ENCODE data around the gene RHBDD1.

Gene RHBDD1

DNA sequence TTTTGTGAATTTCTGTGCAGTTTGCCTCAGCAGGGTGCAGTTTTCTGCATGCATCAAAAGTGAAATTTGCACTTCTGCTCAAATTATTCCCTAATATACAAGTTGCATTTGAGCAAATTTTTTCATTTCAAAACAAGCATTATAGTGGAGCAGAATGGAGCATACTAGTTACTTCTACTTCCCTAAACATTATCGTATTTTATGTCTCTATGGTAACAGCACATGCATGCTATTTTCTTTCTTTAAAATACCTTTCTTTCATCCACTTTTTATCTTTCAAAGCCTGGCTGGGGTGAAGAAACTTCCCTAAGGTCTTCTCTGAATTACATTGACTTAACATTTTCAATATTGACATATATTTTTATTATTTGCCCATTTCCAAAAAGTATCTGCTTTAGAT lies 11.2 kb downstream of the RHBDD1 start:
- no peak for DNase-seq

DNA sequence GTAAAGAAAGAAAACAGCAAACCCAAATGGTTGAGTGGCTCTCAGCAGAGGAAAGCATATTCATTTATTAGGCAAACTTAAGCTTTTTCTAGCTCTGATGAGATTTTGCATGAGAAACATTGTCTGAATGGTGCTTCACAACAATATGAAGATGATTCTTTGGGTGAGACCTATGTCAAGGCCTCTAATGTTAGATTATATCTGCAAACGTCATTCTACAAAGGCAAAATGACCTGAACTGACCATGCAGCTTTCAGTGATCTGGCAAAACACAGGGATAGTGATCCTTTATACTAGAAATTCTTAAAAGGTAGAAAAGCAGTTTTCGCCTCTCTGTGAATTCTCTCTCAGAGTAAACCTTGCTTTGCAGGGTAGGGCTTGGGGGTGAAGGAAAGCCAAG lies 11.7 kb downstream of the RHBDD1 start:
- DNase-seq: no peak

DNA sequence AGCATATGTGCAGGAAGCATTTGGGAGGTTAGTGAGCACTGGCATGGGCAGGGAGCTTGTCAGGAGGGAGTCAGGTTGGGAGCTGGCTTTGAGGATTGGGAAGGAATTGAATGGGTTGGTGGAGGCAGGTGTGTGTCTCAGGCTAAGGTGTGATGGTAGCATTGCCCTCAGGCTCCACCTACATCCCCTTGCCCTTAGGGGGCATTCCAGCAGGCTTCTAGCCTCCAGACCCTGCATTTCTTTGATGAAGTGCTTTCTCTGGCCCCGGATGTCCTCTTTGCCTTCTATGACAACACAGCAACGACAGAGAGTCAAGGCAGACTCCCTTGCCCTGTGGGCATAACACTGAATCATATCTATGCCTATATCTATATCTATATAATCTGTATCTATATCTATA lies 13.5 kb downstream of the RHBDD1 start:
- DNase-seq: no peak

DNA sequence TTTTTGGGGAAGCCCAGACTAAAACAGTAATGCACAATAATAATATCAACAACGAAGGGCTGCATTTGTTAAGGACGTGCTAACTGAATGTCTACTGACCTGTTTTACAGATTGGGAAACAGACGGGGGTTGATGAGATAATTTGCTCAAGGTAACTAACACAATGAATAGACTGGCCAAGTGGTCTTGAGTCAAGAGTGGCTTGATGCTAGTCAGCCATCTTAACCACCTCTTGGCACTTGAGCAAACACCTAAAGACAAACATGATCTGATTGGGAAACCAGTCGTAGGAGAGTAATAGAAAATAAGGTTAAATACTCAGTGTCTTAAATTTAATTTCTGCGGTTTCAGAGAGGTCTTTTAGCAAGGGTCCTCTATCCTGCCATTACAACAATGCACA lies 14.2 kb downstream of the RHBDD1 start:
- DNase-seq: no peak

DNA sequence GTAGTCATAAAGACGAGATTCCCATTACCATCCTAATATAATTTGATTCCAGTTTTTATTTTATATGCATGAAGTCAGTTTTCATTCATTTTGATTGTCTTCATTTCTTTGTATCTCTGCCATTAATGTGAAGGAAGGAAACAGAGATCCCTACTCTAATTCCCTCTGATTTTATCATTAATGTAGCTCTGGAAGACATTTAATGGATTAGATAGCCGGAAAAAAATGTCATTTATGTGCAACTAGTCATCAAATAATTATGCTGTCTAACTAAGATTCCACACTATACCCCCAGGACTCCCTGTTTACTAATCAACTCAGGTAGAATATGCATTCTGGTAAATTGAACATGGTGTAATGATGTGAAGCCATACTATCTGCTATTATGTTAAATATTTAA lies 19.9 kb downstream of the RHBDD1 start:
- DNase-seq: no peak

DNA sequence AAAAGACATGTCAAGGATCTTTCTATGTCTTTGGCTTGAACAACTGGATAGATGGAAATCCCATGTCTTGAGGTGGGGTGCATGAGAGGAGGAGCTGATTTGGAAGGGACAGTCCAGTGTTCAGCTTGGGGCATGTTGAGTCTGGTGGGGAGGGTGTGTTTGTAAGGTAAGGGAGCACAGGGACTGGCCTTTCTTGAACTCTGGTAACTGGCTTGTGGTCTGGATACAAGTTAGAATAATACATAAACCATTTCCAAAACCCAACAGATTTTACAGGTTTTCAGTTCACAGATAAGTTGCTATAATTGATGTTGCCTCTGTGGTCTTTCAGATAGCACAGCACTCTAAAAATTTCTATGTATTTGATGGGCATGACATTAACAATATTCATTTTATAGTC lies 24.2 kb downstream of the RHBDD1 start:
- DNase-seq: no peak

DNA sequence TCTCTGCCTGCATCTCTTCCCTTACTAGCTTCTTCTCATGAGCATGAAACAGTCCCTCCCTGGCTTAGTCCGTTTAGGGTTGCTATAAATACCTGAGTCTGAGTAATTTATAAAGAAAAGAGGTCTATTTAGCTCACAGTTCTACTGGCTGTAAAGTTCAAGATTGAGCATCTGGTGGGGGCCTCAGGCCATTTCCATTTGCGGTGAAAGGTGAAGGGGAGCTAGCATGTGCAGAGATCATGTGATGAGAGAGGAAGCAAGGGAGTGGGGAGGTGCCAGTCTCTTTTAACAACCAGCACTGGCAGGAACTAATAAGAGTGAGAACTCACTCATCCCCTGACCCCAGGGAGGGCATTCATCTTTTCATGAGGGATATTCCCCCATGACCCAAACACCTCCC lies 26.8 kb downstream of the RHBDD1 start:
- no peak for DNase-seq

DNA sequence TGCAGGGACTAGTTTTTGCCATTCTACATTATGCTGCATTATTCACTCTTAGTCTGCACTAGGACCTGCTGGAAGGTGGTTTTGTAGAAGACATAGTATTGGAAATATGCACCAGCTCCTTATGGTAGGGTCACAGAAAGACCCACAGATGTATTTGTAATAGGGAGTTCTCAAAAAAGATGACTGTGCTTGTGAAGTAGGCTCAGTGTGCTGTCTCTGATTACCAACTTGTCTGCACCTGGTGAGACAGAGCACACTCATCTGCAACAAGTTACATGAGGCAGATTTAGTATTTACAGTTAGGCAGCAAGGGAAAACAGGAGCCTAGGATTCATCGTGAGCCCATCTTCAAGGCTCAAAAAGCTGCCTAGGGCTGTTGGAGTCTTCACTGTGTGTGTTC lies 29.4 kb downstream of the RHBDD1 start:
- DNase-seq: no peak

DNA sequence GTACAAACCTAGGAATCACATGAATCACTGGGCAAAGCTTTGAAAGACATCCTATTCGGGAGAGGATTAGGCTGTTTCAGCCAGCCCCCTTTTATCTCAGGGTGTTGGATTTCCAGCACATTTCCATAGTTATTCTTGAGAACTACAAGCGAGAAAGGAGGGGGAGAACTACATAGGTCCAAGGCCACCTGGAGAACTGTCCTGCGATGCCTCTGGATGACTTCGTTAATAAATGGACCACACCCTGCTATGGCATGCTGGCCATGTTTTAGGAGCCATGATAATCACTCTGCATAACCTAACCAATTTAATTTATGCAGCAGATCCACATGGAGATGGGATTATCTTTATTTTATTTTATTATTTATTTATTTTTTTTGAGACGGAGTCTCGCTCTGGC lies 29.9 kb downstream of the RHBDD1 start:
- no peak for DNase-seq

DNA sequence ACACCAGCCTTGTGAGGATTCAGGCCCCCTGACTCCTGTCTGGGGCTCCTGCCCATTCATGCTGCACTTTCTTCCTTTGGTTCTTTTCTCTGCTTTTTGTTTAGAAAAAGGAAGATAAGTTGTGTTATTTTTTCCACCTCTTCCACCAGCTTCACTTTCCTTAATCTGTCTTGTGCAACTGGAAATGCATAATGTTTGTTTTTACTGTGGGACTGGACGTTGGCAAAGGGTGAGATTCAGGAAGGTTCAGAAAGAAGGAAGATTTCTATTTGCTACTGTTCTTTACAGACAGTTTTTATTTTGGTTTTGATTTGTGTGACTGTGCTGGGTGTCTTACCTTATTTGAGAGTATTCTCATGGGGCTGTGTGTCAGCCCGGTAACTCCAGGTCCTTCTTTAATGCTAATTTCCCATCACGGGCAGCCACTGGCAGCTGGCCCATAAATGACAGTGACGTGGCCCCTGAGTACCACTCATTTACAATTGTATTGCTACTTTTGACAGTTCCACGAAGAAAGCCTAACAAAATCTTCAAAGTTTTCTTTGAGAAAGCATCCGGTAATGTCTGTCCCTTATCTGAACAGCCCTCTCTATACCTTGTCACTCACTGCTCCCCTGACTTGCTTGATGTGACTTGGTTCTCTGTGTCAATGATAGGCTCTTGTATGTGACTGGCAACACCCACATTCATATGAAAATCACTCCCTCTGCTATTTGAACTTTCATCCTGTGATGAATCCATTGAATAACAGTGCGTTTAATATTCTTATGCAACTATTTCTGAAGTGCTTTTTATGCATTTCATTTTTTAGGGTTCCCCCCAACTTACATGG lies 32.7 kb downstream of the RHBDD1 start:
- DNase-seq: no peak

DNA sequence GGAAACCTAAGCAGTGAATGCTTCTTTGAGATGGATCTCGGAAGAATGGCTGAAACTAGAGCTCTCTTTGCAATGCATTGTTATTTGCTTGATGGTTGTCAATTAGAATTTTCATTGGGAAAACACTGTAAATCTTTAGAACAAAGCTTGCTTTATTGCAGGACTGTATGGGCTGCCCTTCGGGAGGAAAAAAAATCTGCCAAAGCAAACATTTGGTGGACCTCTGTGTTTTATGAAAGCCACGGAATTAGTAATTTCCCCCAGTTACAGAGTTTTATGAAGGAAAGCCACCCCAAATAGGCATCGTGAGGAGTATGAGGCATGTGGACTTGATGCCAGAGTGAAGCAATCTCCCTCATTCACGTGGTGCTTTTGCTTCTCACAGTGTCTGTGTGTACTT lies 33.5 kb downstream of the RHBDD1 start:
- no peak for DNase-seq

DNA sequence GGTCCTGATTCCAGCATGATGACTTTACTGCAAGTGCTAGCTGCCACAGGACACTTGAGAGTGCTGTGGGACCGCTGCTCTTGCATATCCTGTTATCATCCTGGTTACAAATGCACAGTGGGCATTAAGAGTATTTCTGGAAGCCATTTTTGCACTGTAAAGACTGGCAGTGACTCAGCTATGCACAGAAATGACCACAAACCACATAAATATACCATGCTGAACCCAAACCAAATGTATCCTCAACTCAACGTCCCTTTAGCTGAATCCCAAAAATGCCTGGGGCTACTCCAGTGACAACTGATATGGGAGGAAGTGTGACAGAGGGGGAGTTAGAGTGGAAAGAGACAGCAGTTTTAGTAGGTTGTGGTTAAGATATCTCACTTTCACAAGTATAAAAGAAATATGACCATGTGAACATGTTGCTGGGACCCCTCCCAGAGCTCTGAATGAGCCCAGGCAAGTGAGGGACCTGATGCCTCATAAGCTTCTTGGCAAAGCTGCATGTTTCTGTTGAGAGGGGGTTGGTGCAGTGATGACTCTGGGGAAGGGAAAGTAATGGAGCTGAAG lies 37.3 kb downstream of the RHBDD1 start:
- no peak for DNase-seq

DNA sequence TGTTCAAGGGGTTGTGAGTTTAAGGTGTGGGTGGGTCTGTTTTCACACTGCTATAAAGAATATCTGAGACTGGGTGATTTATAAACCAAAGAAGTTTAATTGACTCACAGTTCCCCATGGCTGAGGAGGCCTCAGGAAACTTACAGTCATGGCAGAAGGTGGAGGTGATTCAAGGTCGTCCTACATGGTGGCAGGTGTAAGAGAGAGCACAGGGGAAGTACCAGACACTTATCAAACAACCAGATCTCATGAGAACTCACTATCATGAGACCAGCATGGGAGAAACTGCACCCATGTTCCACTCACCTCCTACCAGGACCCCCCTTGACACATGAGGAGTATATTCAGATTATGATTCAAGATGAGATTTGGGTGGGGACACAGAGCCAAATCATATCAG lies 38.0 kb downstream of the RHBDD1 start:
- DNase-seq: no peak

DNA sequence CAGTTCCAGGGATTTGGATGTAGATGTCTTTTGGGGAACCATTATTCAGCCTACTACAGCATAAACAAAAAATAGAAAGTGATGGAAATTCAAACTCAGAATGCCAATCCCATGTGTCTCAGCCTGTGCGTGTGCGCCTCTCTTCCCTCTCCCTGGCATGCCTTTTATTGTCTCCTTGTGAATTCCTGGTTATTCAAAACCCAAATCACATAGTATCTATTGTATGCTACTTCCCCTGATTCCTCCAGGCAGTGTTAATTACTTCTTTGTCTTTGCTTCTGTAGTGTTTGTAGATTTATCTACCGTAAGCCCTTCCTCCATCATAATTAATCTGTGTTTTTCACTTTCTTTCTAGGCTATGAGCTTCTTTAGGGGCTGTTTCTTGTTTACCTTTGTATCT lies 38.9 kb downstream of the RHBDD1 start:
- DNase-seq: no peak

DNA sequence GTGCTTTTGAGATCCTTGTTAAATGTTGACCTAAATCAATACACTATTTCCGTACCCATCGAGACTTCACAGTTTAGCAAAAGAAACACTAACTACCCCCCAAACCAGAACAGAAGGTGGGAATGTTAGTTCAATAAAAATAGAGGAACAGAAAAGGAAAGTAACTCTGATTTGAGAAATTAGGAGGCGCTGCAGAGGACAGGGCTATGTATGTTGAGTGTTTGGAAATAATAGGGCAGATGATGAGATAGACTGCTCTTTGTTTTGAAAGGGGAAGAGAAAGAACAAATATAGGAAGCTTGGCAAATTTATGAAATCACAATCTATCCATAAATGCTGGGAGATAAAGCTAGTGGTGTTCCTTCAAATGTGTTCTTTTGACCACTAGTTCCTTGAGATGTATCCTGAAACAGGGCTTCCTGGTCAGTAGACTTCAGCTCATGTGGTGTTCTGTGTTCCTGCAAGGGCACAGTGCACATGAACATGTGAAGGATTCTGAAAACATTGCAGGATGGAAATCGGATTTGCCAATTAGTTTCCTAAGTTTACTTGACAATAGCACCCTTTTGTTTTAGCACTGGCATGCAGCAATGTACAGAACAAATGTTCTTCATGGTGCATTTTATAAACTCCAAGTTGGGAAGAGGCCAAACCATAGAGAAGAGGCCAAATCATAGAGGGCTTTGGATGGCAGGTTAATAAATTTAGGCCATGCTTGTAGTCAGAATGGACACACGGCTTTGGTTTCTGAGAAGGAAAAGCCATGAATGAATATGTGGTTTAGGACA lies 39.8 kb downstream of the RHBDD1 start:
- peak; percentile 32 for DNase-seq

DNA sequence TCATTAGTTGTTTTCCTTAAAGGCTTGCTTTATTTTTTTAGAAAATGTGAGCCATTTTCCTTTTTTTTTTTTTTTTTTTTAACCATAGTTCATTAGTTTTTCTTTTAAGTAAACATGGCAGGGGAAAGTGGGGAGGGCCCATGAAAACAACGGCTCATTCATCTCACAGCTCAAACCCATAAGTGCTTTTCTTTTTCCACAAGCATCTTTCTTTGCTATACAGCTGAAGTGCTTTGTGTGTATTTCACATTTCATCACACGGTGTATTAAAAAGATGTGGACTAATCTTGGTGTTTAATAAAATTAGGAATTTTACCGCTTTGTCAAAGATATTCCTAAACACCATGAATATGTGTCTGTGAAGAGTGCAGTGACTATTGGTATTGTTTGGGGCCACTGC lies 41.6 kb downstream of the RHBDD1 start:
- DNase-seq: no peak

DNA sequence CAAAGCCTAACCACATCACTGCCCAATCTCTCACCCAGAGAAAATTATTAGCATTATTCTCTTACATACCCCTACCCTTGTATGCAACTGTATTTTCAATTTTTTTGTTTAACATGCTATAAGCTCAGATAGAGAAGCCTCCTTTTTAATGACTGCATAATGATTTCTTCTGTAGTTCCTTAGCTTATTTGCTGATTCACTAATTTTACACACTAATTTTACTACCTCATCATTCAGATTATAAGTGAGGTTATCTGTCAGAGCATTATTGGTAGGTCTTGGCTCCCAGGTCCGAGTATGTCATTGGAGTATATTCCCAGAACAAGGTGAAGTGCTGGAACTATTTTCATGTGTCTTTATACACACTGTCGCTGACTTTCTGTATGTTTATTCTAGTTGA lies 45.4 kb downstream of the RHBDD1 start:
- DNase-seq: no peak

DNA sequence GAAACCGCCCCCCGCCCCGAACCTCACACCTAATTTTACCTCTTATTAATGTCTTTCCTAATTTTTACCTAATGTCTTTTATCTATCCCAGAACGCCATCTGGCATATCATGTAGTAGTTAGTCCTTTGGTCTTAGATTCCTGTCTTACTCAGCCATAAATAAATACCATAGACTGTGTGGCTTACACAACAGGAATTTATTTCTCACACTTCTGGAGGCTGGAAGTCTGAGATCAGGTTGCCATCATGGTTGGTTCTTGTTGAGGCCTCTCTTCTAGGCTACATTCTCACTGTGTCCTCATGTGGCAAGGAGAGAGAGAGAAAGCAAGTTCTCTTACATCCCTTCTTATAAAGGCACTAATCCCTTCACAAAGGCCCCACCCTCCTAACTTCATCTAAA lies 46.8 kb downstream of the RHBDD1 start:
- DNase-seq: no peak

DNA sequence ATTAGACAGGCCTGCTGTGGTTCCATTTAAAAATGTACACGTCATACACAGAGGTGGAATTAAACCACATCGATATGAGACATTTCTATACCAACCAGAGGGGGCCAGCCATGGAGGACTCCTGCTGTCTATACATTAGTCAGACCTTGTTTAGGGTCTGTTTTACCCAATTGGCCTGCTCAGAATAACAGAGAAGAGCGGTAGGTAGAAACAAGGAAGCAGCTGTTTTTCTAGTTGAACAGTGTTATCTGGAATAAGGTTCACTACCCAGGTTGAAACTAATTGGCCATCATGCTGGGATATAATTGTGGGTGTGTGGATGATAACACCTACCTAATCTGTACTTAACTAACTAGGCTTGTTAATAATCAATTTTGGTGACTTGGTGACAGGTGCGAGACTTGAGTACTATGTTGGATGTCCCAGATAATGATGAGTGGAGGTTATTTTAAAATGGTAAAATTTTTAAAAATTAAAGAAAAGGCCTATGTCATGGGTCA lies 47.5 kb downstream of the RHBDD1 start:
- no peak for DNase-seq

DNA sequence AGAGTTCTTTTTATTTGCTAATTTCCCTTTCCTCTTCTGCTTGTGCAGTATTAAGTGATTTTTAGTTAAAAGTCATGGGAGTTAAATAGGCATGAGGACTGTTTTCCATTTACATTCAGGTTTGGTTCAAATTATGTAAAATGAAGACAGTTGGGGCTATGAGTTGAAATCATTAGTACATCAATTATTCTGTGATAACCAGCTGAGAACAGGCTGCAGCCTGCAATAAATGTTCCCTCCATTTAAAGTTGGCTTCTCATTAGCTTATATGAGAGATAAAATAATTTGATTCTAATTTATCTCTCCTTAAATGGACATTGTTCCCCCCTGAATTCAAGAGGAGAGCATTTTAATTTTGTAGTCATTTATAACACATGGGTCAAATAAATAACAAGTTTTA lies 48.3 kb downstream of the RHBDD1 start:
- DNase-seq: no peak

DNA sequence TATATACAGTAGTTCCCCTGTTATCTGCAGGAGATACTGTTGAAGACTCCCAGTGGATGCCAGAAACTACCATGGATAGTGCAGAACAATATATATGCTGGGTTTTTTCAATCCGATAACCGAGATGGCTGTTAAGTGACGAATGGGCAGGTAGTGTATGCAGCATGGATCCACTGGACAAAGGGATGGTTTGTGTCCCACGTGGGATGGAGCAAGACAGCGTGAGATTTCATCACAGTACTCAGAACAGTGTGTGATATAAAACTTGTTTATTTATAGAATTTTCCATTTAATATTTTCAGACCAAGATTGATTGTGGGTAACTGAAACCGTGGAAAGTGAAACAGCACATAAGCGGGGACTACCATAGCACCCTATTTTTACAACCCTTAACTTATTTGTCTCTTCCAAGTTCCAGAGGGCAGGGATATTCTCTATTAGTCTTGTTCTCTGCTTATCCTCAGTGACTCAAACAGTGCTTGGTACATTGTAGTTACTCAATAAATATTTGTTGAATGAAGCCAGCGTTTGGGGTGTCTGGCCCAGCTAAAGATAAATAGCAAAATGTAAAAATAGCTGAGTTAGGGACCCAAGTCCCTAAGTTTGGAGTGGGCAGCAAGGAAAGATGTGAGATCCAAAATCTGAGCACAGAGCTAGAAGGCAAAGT lies 50.0 kb downstream of the RHBDD1 start:
- no peak for DNase-seq

DNA sequence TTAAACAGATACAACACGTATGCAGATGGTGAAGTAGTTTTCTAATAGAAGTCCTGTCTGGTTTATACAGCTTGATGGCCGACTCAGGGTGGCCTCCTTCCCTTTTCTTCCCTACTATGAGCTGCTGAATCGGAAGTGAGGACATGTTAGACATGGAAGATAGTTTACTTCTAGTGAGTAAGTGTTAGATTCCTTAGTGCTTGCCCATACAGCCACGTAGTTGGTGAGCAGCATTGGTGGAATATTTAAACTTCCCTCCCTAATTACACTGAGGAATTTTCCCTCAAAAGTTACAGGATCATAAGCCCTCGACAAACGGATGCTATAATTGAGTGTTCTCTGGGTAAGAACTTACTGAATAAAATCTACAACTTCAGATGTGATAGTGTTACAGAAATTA lies 52.1 kb downstream of the RHBDD1 start:
- DNase-seq: no peak

DNA sequence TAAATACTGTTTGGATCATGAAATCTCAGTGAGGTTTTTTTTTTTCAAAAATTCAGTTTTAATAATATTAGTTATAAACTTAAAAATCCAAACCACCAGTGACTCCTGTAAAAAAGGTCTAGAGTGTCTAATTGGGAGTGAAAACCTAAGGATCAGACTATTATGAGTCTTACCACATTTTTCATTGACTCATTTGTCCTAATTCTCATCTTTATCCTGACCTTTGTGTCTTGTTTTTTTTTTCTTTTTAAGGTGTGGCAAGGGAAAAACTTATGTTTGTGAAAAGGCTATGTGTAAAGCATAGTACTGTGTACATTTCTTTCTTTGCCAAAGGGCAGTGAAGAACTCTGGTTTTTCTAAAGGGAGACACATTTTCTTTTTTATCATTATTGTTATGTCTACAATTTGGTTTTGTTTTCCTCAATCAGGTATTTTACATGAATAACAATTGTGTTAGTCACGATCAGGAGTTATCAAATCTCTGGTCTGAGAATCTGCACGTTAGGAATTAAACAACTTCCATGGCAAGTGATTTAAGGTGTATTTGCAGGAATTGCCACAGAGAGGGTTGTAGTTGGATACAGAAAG lies 52.6 kb downstream of the RHBDD1 start:
- no peak for DNase-seq
